PC-9 (cell line): ENCODE results near the gene PIGN. TPM values are rescaled to one million over a fixed set of nuclear protein-coding genes. Genes with fewer than 3 reads are reported as not detected.
"Not testable (repeated sequence)": the region's sequence is repeated elsewhere in the genome, so short reads cannot be mapped to it uniquely, and the experiment has no call there.

Source experiments
- BruUV-seq: library from RNA; stranded (reverse); fragments of 400-500 nt; replicated peaks from 2 replicates; lab custom pipeline; 2021; lab: Mats Ljungman, UMichigan
- CTCF ChIA-PET: fragments of 300-600 bp; sonication (Branson Sonifier 250); formaldehyde crosslinking; loops from one replicate; lab custom pipeline; 2022; ENCODE audit warnings: antibody characterized with exemption; lab: Charles Lee
- POLR2A ChIA-PET: fragments of 300-600 bp; sonication (Branson Sonifier 250); formaldehyde crosslinking; loops from one replicate; lab custom pipeline; 2022; ENCODE audit warnings: antibody characterized with exemption; ENCODE audit not compliant: unreplicated experiment; lab: Charles Lee
- DNase-seq, 2 experiments: peaks; one replicate each; pipeline versions ENCODE4 v3.0.0 to v3.0.0-alpha.2; 2015 to 2022; ENCODE audit warnings: mixed read lengths in 1 of 2
- H2AFZ ChIP-seq: fragments of 200-600 bp; sonication (generic); 2 replicates; pipeline ENCODE4 v1.8.1; 2017; ENCODE audit warnings: antibody characterized with exemption
- H3F3A ChIP-seq: fragments of 200-600 bp; sonication (generic); 2 replicates; pipeline ENCODE4 v1.8.1; 2017; ENCODE audit warnings: antibody characterized with exemption, mild to moderate bottlenecking, low read depth; ENCODE audit not compliant: insufficient read depth
- H3K27ac ChIP-seq: fragments of 200-600 bp; sonication (generic); 2 replicates; pipeline ENCODE4 v1.6.1; 2016; ENCODE audit warnings: mixed run types
- H3K27me3 ChIP-seq: fragments of 200-600 bp; sonication (generic); 2 replicates; pipeline ENCODE4 v1.6.1; 2016; ENCODE audit warnings: low read depth, mixed run types; ENCODE audit not compliant: insufficient read depth
- H3K36me3 ChIP-seq: fragments of 200-600 bp; sonication (generic); 2 replicates; pipeline ENCODE4 v1.6.1; 2016; ENCODE audit warnings: low read depth, mixed run types
- H3K4me1 ChIP-seq: fragments of 200-600 bp; sonication (generic); replicated peaks from 2 replicates; pipeline ENCODE4 v1.6.1; 2016; ENCODE audit warnings: mixed run types; ENCODE audit not compliant: insufficient read depth
- H3K4me2 ChIP-seq: fragments of 200-600 bp; sonication (generic); 2 replicates; pipeline ENCODE4 v1.6.1; 2017; ENCODE audit warnings: mixed run types
- H3K4me3 ChIP-seq: fragments of 200-600 bp; sonication (generic); 2 replicates; pipeline ENCODE4 v1.6.1; 2016; ENCODE audit warnings: mixed run types
- H3K79me2 ChIP-seq: fragments of 200-600 bp; sonication (generic); 2 replicates; pipeline ENCODE4 v1.6.1; 2017; ENCODE audit warnings: low read depth, mixed run types
- H3K9me2 ChIP-seq: fragments of 200-600 bp; sonication (generic); 2 replicates; pipeline ENCODE4 v1.8.1; 2017; ENCODE audit warnings: mild to moderate bottlenecking; ENCODE audit not compliant: insufficient read depth
- H3K9me3 ChIP-seq: fragments of 200-600 bp; sonication (generic); 2 replicates; pipeline ENCODE4 v1.8.1; 2016; ENCODE audit warnings: low read depth; ENCODE audit not compliant: insufficient read depth
- H4K20me1 ChIP-seq: fragments of 200-600 bp; sonication (generic); 2 replicates; pipeline ENCODE4 v1.8.1; 2017; ENCODE audit not compliant: insufficient read depth
- CTCF ChIP-seq: fragments of 200-600 bp; sonication (generic); conservative IDR thresholded peaks from 2 replicates; pipeline ENCODE4 v1.6.1; 2017; ENCODE audit warnings: mixed run types, antibody characterized with exemption, mild to moderate bottlenecking, moderate library complexity
- EZH2 ChIP-seq: fragments of 200-600 bp; sonication (generic); IDR thresholded peaks from 2 replicates; pipeline ENCODE4 v1.8.0; 2017; ENCODE audit warnings: antibody characterized with exemption, low read depth
- intact Hi-C: fragments of 100-400 bp; cut with micrococcal nuclease; formaldehyde crosslinking; loops from one replicate; pipeline ENCODE4 v1.10.0; 2022; ENCODE audit not compliant: unreplicated experiment
- total RNA-seq: library from RNA; stranded (reverse); gene quantifications from 2 replicates; pipeline ENCODE4 v1.2.3, GENCODE V29; 2021

PIGN gene
- total RNA-seq, 1 experiment from 2014 or later = 20.3 TPM

- no peaks in the 10 kb centered on the region for H3K9me3 ChIP-seq
- intact Hi-C loops = no loop called here
- BruUV-seq = no TSS peak
- peaks cover 5% of the 10 kb centered on the region; the same call in 1 of the 2 replicates for H3K9me2 ChIP-seq
- no peak overlapping the region for H3K4me3 ChIP-seq
- no peak overlapping the region for H2AFZ ChIP-seq
- no peaks in the 10 kb centered on the region for H4K20me1 ChIP-seq
- H3K36me3 ChIP-seq = no peaks in the 10 kb centered on the region
- H3K4me1 ChIP-seq = no peaks in the 10 kb centered on the region
- peaks cover 11% of the 10 kb centered on the region; the same call in 1 of the 2 replicates for H3K79me2 ChIP-seq
- ChIA-PET CTCF (no interaction called here), POLR2A (no interaction called here)
- no peak for DNase-seq
- no peak overlapping the region for H3K27ac ChIP-seq
- no peaks in the 10 kb centered on the region for H3K27me3 ChIP-seq
- no peaks in the 10 kb centered on the region for H3F3A ChIP-seq
- no peak overlapping the region for H3K4me2 ChIP-seq
- no peak for TF ChIP-seq CTCF
- no peak for TF ChIP-seq EZH2
These were observed 11.3 kb downstream of the PIGN start for GRCh38 chr18:62175521-62175920.

- Histone ChIP-seq H3K79me2 (peaks cover 6% of the 10 kb centered on the region; the same call in 1 of the 2 replicates), H3K4me2 (no peak overlapping the region), H4K20me1 (no peaks in the 10 kb centered on the region), H3K36me3 (no peaks in the 10 kb centered on the region), H3F3A (no peaks in the 10 kb centered on the region), H3K9me3 (no peaks in the 10 kb centered on the region), H3K4me1 (no peaks in the 10 kb centered on the region), H3K27ac (no peak overlapping the region), H3K27me3 (no peaks in the 10 kb centered on the region), H3K9me2 (peaks cover 5% of the 10 kb centered on the region; the same call in 1 of the 2 replicates), H3K4me3 (no peak overlapping the region), H2AFZ (no peak overlapping the region)
- no peak for DNase-seq
- BruUV-seq = no TSS peak
- intact Hi-C loops = no loop called here
- TF ChIP-seq EZH2 (no peak), CTCF (no peak)
- POLR2A ChIA-PET = no interaction called here
- CTCF ChIA-PET = no interaction called here
These were observed 14.6 kb downstream of the PIGN start for GRCh38 chr18:62172298-62172697.

GRCh38 chr18:62170857-62171256 lies 16.0 kb downstream of the PIGN start:
- Histone ChIP-seq H3K4me3 (no peak overlapping the region), H3K4me1 (no peaks in the 10 kb centered on the region), H3K79me2 (peaks cover 6% of the 10 kb centered on the region; the same call in 1 of the 2 replicates), H2AFZ (no peak overlapping the region), H3K27ac (no peak overlapping the region), H3K27me3 (no peaks in the 10 kb centered on the region), H3K4me2 (no peak overlapping the region), H3F3A (no peaks in the 10 kb centered on the region), H3K9me2 (no peaks in the 10 kb centered on the region; the same call in 1 of the 2 replicates), H3K9me3 (no peaks in the 10 kb centered on the region), H4K20me1 (no peaks in the 10 kb centered on the region), H3K36me3 (no peaks in the 10 kb centered on the region)
- ChIA-PET CTCF (no interaction called here), POLR2A (no interaction called here)
- BruUV-seq = no TSS peak
- intact Hi-C loops = no loop called here
- no peak for TF ChIP-seq CTCF
- TF ChIP-seq EZH2 = no peak
- DNase-seq = no peak

- CTCF ChIA-PET, H3K4me3 ChIP-seq, BruUV-seq, H2AFZ ChIP-seq, H3K9me2 ChIP-seq, H3K4me1 ChIP-seq, H4K20me1 ChIP-seq, H3K79me2 ChIP-seq, DNase-seq, intact Hi-C loops, H3F3A ChIP-seq, H3K36me3 ChIP-seq, H3K9me3 ChIP-seq, POLR2A ChIA-PET, H3K4me2 ChIP-seq, H3K27me3 ChIP-seq, H3K27ac ChIP-seq: not testable (repeated sequence)
These were observed 20.3 kb downstream of the PIGN start for GRCh38 chr18:62166524-62166923.
